GM18508 (cell line): ENCODE data around the gene PDCD4.
A peak's percentile ranks its signal among the peaks of the same experiment; 100 is the strongest.

Source experiments
- ATAC-seq: cut with Tn5 transposase; IDR thresholded peaks from one replicate; pipeline ENCODE4 v1.9.1; 2021; ENCODE audit warnings: moderate number of reproducible peaks; ENCODE audit not compliant: insufficient read depth, unreplicated experiment

Gene PDCD4

DNA sequence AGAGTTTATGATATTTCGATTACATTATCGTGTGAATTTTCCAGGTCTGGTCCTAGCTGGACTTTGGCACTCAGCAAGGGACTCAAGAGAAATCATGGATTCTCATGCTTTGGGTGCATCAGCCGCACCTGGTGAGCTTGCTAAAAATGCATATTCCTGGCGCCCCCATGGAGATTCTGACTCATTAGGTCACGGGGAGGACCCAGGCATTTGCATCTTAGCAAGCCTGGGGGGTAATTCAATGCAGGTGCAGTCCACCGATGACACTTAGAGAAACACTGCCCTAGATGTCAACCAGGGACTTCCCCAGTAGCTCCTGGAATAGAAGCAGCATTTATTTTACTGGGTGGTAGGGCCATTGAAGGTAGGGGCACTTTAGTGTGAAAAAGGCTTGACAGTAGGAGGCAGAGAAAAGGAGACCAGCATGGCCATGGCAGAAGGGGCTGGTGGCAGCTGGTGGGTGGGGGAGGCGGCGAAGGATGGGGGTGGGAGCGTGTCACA lies 29.9 kb upstream of the PDCD4 start:
- ATAC-seq = peak; percentile 62

DNA sequence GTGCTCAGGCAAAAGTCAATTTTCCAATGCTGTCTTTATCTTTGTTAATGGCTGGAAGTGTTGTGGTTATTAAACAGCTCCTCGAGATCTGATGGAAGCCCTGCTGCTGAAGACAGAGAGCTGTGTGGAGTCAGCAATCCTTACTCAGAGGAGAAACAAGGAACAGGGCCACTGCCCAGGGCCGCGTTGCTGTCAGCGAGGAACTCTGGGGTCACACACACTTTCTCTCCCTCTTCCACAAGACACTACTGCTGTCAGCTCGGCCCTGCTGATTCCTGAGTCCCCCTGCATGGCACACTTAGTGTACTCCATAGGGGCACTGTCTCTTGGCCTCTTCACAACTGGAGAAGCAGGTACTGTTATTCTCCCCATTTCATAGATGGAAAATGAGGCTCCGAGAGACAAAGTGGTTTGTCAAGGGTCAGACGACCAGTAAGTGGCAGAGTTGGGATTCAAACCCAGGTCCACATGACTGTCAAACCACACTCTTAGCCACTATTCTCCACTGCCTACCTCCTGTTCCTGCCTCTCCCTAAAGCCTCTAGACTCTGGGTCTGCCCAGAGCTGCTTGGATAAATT lies 29.3 kb upstream of the PDCD4 start:
- no peak for ATAC-seq

DNA sequence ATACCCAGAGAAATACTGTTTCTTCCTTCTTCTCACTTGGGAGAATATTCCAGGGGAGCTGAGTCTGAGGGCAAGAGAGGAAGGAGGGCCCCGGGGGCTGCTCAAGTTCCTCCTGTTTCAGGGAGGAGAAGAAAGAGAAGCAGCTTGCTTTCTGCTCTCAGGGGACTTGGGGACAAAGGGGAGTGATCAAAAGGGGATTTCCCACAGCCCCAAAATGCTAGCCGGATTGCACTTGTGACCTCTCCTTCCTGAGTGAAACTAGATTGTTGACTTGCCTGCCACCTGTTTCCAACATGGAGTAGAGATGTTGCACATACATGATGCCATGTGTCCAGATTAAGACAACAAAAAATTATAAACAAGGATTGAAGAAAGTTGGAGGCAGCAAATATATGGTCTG lies 28.7 kb upstream of the PDCD4 start:
- peak; percentile 74 for ATAC-seq

DNA sequence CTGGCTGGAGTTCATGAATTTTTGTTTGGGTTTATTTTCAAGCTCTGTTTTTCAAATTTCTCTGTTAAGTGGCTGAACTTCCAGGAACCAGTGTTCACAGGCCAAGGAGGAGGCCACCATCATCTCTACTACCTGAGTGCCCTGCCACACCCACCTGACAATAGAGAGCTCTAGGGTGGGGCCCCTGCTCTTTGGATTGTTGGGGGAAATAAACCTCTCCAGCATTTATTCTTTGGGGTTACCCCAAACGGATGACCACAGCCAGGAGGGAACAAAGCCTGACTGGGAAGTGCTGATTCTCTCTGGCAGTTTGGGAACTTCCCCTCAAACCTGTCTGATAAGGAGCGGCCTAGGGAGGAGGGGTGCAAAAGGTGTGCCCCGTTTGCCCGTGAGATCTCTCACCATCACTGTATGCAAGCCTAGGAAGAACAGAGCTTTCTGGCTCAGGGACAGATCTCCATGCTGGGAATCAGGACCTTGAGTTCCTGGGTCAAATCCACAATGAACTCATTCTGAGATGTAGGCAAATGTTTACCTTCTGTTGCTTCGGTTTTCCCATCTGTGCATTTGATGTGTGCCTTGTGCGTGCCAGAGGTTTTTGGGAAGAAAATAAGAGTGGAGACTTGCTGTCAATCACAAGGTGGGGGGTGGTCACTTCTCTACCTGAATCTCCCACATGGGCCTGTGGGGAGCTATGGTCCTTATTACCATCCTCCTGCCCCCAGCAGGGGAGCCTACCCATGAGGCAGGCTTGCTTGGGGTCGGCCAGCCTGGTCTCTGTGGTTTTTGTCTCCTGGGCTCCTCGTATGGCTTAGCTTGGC lies 27.7 kb upstream of the PDCD4 start:
- ATAC-seq = no peak

DNA sequence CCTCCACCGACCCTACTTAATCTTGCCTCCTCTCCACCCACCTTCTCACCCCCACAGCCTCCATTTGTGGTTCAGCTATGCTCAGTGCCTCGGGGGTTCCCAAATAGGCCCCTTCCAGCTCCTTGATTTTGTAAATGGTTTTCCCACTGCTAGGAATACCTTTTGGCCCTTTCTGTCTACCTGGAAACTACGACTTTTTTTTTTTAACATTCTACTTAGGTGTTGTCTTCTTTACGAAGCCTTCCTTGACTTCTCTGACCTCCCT lies 27.2 kb upstream of the PDCD4 start:
- ATAC-seq = no peak

DNA sequence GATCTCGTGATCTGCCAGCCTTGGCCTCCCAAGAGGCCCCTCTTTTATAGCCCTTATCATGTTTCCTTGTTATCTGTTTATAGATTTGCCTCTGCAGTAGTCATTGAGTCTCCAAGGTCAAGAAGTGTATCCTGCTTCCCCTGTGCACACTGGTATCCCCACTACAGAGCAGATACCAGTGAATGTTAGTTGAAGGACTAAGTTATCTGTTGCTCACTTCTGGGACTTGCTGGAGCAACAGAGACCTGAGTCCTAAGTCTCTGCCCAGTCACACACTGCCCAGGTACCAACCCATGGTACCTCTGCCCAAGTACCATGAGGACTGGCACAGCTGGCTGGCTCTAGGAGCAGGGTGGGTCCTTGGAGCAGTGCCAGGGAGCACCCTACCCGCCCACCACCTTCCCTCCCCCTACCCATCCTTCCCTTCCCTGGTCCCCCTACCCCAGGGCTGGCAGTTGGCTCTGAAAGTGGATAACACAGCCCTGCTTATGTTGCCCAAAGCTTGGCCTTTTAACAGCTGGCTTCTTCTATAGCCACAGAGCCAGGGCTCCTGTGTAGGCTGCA lies 26.5 kb upstream of the PDCD4 start:
- ATAC-seq = no peak

DNA sequence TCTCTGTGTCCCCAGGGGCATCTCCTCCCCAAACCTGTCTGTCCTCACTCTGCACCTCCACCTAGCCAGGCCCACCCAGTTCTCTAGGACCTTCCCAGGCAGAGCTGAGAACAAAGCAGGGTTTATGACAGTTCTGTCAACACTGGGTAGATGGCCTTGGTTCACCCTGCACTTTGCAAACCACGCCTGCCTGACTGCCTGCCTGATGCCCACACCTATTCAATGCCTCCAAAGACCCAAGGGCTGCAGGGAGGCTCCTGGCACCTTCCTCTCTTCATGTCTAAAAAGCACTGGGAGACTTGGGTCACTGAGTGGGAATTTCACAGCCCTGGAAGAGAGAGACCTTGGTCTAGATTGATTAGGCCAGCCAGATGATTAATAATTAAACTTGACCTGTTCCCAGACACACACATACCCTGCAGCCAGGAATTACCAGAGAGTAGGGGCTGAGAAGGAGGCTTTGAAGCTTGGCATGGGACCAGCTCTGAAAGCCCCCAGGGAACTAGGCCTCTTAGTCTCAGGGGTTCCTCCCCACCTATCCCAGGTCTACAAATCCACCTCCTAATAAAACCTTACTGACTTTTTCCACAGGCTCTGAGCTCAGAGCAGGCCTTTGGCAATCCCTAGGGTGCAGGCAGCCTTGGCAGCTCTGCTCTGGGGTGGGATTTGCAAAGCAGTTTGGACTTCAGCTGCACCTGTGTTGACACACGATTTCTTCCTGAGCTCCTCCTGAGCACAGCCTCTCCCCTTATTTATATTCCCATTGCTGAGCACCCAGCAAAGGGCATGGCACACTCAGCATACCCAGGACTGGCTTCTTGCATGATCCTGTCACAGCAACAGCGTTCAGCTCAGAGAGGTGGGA lies 25.7 kb upstream of the PDCD4 start:
- ATAC-seq = no peak

DNA sequence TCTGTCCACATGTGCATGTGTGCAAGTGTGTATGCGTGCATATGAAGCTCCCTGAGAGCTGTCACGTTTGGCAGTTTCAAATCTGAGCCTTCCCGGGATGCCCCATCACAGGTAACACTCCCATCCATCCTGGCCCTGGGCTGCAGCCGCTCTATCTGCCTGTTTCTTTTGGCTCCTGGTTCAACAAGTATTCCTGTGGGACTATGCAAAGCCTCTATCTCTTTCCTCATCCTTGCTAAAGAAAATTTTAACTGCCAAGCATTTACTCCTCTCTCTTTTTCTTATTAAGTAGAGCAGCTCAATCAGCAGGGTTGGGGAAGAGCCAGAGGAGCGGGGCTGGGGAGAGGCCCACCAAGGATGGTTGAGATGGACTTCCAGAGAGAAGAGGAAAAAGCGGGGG lies 24.4 kb upstream of the PDCD4 start:
- no peak for ATAC-seq

DNA sequence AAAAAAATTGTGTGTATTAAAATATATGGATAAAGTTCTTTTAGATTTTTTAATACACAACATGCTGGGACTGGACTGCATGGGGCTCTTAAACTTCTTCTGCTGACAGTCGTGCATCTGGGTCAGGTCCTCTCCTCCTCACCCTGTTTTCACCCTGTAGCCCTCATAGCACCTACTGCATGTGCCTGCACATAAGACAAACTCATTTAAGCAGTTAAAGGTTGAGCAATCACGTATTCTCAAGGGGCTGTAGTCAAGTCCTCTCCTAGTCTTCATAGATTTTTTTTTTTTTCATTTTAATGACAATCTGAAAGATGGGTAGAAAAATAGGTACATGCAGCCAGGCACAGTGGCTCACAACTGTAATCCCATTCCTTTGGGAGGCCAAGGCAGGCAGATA lies 23.6 kb upstream of the PDCD4 start:
- no peak for ATAC-seq

DNA sequence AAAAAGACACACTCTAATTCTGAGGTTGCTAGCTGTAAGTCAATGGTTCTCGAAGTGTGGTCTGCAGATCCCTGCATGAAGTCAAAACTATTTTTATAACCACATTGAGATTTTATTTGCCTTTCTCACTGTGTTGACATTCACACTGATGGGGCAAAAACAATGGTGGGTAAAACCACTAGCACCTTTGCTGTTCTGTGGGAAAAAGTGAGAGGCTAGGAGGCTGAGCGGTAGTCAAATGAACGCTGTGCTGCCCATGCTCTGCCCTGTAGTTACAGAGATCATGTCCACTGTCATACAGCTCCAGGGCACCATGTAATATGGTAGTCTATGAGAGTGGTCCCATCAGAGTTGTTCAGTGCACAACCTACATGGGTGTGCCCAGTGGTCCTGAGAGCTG lies 21.6 kb upstream of the PDCD4 start:
- no peak for ATAC-seq

DNA sequence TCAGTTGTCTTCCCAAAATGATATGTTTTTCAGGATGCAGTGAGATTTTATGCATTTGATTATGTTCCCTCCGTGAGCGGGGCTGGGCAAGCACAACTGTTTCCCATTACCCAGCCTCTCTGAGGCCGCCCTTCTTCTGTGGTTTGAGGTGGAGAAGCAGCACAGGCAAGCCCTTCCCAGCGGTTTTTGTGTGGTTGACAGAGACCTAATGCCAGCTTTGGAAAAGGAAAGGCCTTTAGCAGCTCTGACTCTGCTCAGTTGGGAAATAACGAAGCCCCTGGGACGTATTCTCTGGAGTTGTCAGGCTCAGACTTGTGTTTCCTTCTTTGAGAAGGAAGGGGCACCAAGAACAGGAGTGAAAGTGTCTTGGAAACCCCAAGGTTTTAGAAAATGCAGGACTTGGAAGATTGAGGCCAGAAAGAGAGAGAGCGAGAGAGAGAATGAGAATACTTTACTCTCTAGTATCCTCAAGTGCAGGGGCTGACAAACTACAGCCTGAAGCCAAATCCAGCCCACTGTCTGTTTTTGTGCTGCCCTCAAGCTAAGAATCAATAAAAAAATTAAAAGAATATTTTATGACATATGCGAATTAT lies 20.6 kb upstream of the PDCD4 start:
- no peak for ATAC-seq

DNA sequence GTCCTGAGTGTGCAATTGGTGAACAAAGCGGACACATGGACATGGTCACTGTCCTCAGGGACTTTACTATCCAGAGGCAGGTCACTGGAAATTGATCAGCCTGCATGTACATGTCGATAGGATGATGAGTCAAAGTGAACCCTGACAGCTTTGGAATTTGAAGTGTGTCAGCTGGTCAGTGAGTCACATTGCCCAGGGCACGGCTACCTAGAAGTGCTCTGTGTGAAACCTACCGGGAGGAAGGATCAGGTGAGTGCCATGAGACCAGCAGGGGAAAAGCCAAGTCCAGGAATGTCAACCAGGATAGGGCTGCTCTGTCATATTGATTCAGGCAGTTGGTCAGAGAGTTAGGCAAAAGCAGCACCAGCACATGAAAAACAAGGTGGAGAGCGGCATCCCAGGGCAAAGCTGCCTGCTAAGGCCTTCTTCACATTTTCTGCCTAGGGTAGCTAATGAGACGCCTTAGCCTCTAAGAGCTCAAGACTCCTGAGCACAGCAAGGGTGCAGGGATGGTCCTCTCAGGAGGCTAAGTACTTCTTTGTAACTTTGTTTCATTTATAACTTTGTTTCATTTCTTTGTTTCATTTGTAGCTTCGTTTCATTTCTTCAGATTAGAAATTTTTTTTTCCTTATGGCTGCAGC lies 19.4 kb upstream of the PDCD4 start:
- ATAC-seq = no peak

DNA sequence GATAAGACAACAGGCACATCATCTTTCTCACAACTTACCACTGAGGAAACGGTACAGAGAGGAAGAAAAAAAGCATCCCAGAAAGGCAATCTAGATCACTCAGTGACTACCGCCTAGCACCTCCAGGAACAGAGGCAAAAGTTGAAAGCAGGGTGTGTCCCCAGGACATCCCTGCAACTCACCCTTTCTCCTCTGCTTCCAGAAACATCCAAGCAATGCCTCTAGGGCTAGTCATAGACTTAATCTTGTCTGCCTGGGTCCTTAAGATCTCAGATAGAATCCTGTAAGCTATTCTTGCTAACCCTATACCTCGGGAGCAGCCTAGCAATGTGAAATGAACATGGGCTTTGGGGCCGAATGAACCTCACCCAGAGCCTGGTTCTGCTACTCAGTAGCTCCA lies 18.8 kb upstream of the PDCD4 start:
- no peak for ATAC-seq

DNA sequence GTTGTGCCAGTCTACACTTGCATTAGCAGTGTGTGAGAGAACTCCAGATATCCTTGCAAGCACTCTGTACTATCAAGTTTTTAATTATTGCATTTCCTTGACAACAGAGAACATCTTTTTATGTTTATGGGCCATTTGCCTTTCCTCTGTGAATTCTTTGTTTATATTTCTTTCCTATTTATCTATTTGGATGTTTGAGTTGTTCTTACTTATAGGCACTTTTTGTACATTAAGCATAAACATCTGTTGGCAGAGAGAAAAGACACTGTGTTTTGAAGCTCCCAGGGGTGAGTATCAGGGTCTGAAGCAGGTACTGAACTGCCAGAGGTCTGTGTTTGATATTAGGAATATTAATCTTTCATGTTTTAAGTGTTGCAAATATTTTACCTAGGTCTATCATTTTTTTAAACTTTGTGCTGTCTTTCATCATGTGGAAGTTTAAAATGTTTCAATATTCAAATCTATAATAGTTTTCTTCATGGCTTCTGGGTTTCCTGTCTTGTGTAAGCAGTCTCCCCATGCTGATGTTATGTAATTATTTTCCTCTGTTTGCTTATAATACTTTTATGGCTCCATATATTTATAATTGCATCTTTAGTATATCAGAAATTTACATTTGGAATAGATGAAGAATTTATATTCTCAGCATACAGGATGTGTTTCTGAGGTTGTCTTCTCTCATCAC lies 17.7 kb upstream of the PDCD4 start:
- no peak for ATAC-seq

DNA sequence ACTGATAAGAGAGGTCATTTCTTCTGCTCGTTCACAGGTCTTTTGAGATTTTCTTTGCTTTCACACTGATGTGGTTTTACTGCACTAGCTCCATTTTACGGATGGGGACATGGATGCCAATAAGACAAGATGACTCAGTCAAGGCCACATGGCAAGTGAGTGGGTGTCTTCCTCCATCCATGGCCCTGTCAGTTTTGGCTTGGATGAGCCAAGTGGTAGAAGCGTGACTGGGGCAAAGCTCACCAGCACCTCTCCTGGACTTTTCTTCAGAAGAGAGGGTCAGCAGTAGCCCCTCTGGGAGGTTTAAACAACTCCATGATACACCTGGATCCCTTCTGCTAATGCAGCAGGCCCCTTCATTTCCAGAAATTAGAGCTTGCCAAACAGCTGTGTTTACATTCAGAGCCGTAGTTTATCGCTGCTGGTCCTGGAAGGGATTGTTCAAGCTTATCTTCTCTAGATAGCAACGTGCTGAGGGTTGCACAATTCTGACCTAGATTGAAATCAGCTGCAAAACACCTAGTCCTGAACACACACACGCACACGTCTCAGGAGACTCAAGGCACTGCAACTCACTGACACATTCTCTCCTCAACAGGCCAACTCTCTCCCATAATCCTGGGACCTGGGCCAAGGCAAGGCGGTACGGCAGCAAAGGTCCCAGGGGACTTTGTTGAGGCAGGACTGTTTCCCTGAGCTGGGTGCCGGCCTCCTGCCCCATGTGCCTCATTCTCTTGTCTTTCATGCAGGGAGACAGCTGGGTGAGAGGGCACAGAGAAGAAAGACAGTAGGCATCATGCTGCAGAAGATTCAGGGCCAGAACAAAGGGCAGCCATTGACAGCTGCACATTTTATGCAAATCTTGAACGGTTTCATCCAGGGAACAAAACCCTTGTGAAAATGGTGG lies 14.2 kb upstream of the PDCD4 start:
- ATAC-seq = no peak

DNA sequence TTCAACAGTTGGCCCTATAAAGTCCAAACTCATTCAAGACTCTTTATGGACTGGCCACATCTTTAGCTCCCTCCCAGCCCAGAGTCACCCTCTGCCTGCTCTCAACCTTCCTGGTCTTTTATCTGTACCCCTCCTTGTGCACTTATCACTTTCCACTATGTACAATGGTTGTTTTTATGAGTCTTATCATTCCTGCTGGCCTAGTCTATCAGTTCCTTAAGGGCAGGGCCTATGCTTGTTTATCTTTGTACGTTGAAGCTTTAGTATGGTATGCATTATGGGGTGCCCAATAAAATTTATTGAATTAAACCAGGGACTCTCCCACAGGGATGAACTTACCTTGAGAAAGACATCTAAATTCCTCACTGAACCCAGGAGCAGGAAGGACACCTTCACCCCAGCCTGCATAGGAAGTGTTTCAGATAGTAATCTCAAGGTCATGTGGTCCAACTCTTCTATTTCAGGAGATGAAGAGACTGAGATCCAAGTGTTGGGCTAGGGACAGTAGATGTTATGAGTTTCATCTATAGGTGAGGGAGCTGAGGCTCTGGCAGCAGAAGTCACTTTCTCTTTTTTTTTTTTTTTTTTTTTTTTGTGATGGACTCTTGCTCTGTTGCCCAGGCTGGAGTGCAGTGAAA lies 13.3 kb upstream of the PDCD4 start:
- ATAC-seq = no peak

DNA sequence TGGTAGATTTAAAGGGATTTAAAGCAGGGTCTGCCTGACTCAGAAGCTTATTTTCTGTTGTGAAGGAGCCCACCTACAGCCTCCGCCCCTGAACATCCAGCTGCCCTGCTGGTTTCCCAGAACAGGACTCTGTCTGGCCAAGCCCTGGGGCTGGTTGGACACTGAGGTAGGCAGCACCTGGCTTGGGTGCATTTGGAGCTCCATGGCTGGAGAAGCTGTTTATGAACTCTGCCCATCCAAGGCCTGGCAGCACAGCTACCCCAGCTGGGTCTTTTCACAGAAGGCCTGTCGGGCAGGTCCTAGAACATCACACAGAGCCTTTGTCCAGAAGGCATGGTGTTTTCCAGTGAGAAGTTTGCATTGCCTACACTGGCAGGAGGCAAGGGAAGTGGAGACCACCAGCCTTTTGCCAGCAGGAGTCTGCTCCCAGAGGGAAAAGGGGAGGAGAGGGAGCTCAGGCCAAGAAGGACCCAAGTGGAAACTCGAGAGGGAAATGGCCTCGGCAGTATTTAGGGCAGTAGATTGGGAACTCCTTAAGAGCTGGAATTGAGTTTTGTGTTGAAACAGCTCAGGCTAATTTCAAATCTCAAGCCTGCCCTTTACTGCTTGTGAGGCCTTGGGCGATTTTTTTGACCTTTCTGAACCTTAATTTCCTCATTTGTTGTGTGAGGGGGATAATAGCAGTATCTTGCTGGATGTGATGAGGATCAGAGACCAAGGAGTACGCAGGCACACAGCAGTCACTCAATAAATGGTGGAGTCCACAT lies 12.3 kb upstream of the PDCD4 start:
- ATAC-seq = no peak
